Trophoblast cell (in vitro differentiated cells and primary cell): Measurements from ENCODE around the gene PSEN2.

Experiments
- DNase-seq, 2 donors: peaks; one replicate each; pipeline ENCODE4 v3.0.0-alpha.2; 2016
- H2AFZ ChIP-seq: 2 replicates; pipeline ENCODE4 v1.6.1; 2013; ENCODE audit warnings: low read length, moderate library complexity, mild to moderate bottlenecking; ENCODE audit not compliant: insufficient read depth, poor library complexity
- H2AK5ac ChIP-seq: 2 replicates; pipeline ENCODE4 v1.6.1; 2013; ENCODE audit warnings: mild to moderate bottlenecking, low read length
- H2BK120ac ChIP-seq: 2 replicates; pipeline ENCODE4 v1.6.1; 2013; ENCODE audit warnings: low read length, mild to moderate bottlenecking, moderate library complexity; ENCODE audit not compliant: insufficient read depth, poor library complexity
- H2BK12ac ChIP-seq: 2 replicates; pipeline ENCODE4 v1.6.1; 2013; ENCODE audit warnings: mild to moderate bottlenecking, low read length, moderate library complexity
- H2BK5ac ChIP-seq: 2 replicates; pipeline ENCODE4 v1.6.1; 2013; ENCODE audit warnings: low read length, low read depth, moderate library complexity, mild to moderate bottlenecking; ENCODE audit not compliant: poor library complexity
- H3K14ac ChIP-seq: 2 replicates; pipeline ENCODE4 v1.6.1; 2013; ENCODE audit warnings: mild to moderate bottlenecking, low read length
- H3K18ac ChIP-seq: 2 replicates; pipeline ENCODE4 v1.6.1; 2013; ENCODE audit warnings: mild to moderate bottlenecking, low read length
- H3K23ac ChIP-seq: 2 replicates; pipeline ENCODE4 v1.6.1; 2013; ENCODE audit warnings: low read length
- H3K27ac ChIP-seq: 2 replicates; pipeline ENCODE4 v1.5.1; 2013; ENCODE audit warnings: low read depth, mild to moderate bottlenecking, inconsistent platforms, low read length, moderate library complexity
- H3K27me3 ChIP-seq: 2 replicates; pipeline ENCODE4 v1.6.1; 2013; ENCODE audit warnings: inconsistent platforms, mild to moderate bottlenecking, low read length, moderate library complexity; ENCODE audit not compliant: insufficient read depth
- H3K36me3 ChIP-seq, 2 experiments: 1 replicate in 1 of 2; 2 replicates in 1 of 2; pipeline ENCODE4 v1.6.1; 2013; ENCODE audit warnings: low read length in 2 of 2, mild to moderate bottlenecking in 2 of 2, moderate library complexity in 1 of 2; ENCODE audit not compliant: insufficient read depth in 2 of 2, control insufficient read depth in 1 of 2
- H3K4ac ChIP-seq: 2 replicates; pipeline ENCODE4 v1.6.1; 2013; ENCODE audit warnings: low read depth, mild to moderate bottlenecking, low read length, moderate library complexity
- H3K4me1 ChIP-seq, 2 experiments: 1 replicate in 1 of 2; 2 replicates in 1 of 2; pipeline ENCODE4 v1.6.1; 2013; ENCODE audit warnings: low read length in 2 of 2, mild to moderate bottlenecking in 2 of 2, moderate library complexity in 1 of 2; ENCODE audit not compliant: insufficient read depth in 2 of 2, control insufficient read depth in 1 of 2
- H3K4me2 ChIP-seq: 2 replicates; pipeline ENCODE4 v1.6.1; 2013; ENCODE audit warnings: inconsistent platforms, mild to moderate bottlenecking, low read length, moderate library complexity
- H3K4me3 ChIP-seq: 2 replicates; pipeline ENCODE4 v1.5.1; 2013; ENCODE audit warnings: mild to moderate bottlenecking, low read depth, low read length, inconsistent platforms
- H3K79me1 ChIP-seq: one replicate; pipeline ENCODE4 v1.6.1; 2013; ENCODE audit warnings: low read length
- H3K79me2 ChIP-seq: 2 replicates; pipeline ENCODE4 v1.6.1; 2013; ENCODE audit warnings: low read length, mild to moderate bottlenecking; ENCODE audit not compliant: control insufficient read depth, insufficient read depth, poor library complexity
- H3K9ac ChIP-seq: 2 replicates; pipeline ENCODE4 v1.6.1; 2013; ENCODE audit warnings: mild to moderate bottlenecking, low read length
- H3K9me3 ChIP-seq: 2 replicates; pipeline ENCODE4 v1.6.1; 2013; ENCODE audit warnings: low read depth, mild to moderate bottlenecking, control low read depth, inconsistent platforms, low read length; ENCODE audit not compliant: insufficient read depth
- H4K12ac ChIP-seq: 2 replicates; pipeline ENCODE4 v1.6.1; 2013; ENCODE audit warnings: low read depth, mild to moderate bottlenecking, low read length, moderate library complexity
- H4K8ac ChIP-seq: 2 replicates; pipeline ENCODE4 v1.6.1; 2013; ENCODE audit warnings: low read depth, mild to moderate bottlenecking, low read length, moderate library complexity
- H4K91ac ChIP-seq: one replicate; pipeline ENCODE4 v1.6.1; 2013; ENCODE audit warnings: low read depth, mild to moderate bottlenecking, low read length, moderate library complexity
- WGBS: extraction: QIAGEN DNeasy Blood & Tissue Kit; methylation state at CpG from one replicate; pipeline ENCODE4 v1.1.7; 2013; ENCODE audit warnings: missing lambda C conversion rate; ENCODE audit not compliant: insufficient read length, insufficient coverage; ENCODE audit errors: extremely low coverage; 5-methylcytosine and 5-hydroxymethylcytosine counted together

PSEN2 gene

GRCh38 chr1:226902601-226903000 lies 32.2 kb downstream of the PSEN2 start:
- Histone ChIP-seq H3K27me3 (no peaks in the 10 kb centered on the region), H3K4me1 (no peaks in the 10 kb centered on the region), H3K79me2 (no peaks in the 10 kb centered on the region), H4K12ac (no peak overlapping the region), H4K91ac (no peak overlapping the region), H3K9ac (no peak overlapping the region), H3K23ac (no peak overlapping the region), H2BK120ac (no peak overlapping the region), H2AFZ (no peak overlapping the region), H3K4me2 (no peak overlapping the region), H2BK5ac (no peak overlapping the region), H3K18ac (no peak overlapping the region), H3K14ac (no peak overlapping the region), H3K4me3 (peak overlapping the region; percentile 6), H3K36me3 (no peaks in the 10 kb centered on the region), H3K4ac (no peak overlapping the region), H3K9me3 (no peaks in the 10 kb centered on the region), H3K27ac (no peak overlapping the region), H2AK5ac (no peak overlapping the region), H4K8ac (no peak overlapping the region), H3K79me1 (no peaks in the 10 kb centered on the region), H2BK12ac (no peak overlapping the region)
- no peak for DNase-seq
- WGBS, result no CpG with 5 or more reads among the region's 4 CpGs

GRCh38 chr1:226903819-226904716 lies 33.7 kb downstream of the PSEN2 start:
- Histone ChIP-seq H3K23ac (no peak overlapping the region), H3K79me1 (no peaks in the 10 kb centered on the region), H3K27ac (no peak overlapping the region), H3K14ac (no peak overlapping the region), H2BK12ac (no peak overlapping the region), H3K27me3 (no peaks in the 10 kb centered on the region), H3K4me2 (no peak overlapping the region), H2BK5ac (no peak overlapping the region), H3K18ac (no peak overlapping the region), H3K4me1 (no peaks in the 10 kb centered on the region), H3K4me3 (no peak overlapping the region), H4K12ac (no peak overlapping the region), H3K36me3 (no peaks in the 10 kb centered on the region), H3K9ac (no peak overlapping the region), H4K91ac (no peak overlapping the region), H2AFZ (no peak overlapping the region), H2AK5ac (no peak overlapping the region), H2BK120ac (no peak overlapping the region), H3K4ac (no peak overlapping the region), H4K8ac (no peak overlapping the region), H3K79me2 (no peaks in the 10 kb centered on the region), H3K9me3 (no peaks in the 10 kb centered on the region)
- WGBS, result no CpG with 5 or more reads among the region's 12 CpGs
- DNase-seq, result no peak

GRCh38 chr1:226904772-226905171 lies 34.4 kb downstream of the PSEN2 start:
- H3K4me3 ChIP-seq, result no peak overlapping the region
- H2BK120ac ChIP-seq, result no peak overlapping the region
- no peaks in the 10 kb centered on the region for H3K36me3 ChIP-seq
- no peak overlapping the region for H4K12ac ChIP-seq
- no peaks in the 10 kb centered on the region for H3K4me1 ChIP-seq
- no peak overlapping the region for H3K27ac ChIP-seq
- H2BK12ac ChIP-seq, result no peak overlapping the region
- no CpG with 5 or more reads among the region's 3 CpGs for WGBS
- H3K9me3 ChIP-seq, result no peaks in the 10 kb centered on the region
- H3K23ac ChIP-seq, result no peak overlapping the region
- H3K9ac ChIP-seq, result no peak overlapping the region
- H3K79me2 ChIP-seq, result no peaks in the 10 kb centered on the region
- H3K4me2 ChIP-seq, result no peak overlapping the region
- no peak overlapping the region for H2AK5ac ChIP-seq
- no peak overlapping the region for H3K18ac ChIP-seq
- H2BK5ac ChIP-seq, result no peak overlapping the region
- H4K91ac ChIP-seq, result no peak overlapping the region
- H4K8ac ChIP-seq, result no peak overlapping the region
- no peak overlapping the region for H2AFZ ChIP-seq
- DNase-seq, result no peak
- no peak overlapping the region for H3K14ac ChIP-seq
- H3K4ac ChIP-seq, result no peak overlapping the region
- H3K27me3 ChIP-seq, result no peaks in the 10 kb centered on the region
- no peaks in the 10 kb centered on the region for H3K79me1 ChIP-seq

- Histone ChIP-seq H4K12ac (no peak overlapping the region), H3K4me3 (no peak overlapping the region), H3K27me3 (no peaks in the 10 kb centered on the region), H2BK120ac (no peak overlapping the region), H3K36me3 (no peaks in the 10 kb centered on the region), H3K79me1 (no peaks in the 10 kb centered on the region), H2AFZ (no peak overlapping the region), H2AK5ac (no peak overlapping the region), H3K9me3 (no peaks in the 10 kb centered on the region), H3K4me2 (no peak overlapping the region), H4K91ac (no peak overlapping the region), H3K4ac (no peak overlapping the region), H3K4me1 (no peaks in the 10 kb centered on the region), H3K27ac (no peak overlapping the region), H4K8ac (no peak overlapping the region), H2BK12ac (no peak overlapping the region), H3K18ac (no peak overlapping the region), H3K14ac (no peak overlapping the region), H3K79me2 (no peaks in the 10 kb centered on the region), H3K9ac (no peak overlapping the region), H2BK5ac (no peak overlapping the region), H3K23ac (no peak overlapping the region)
- WGBS, result no CpG with 5 or more reads among the region's 10 CpGs
- DNase-seq, result no peak
Measured at GRCh38 chr1:226908419-226908818, 38.0 kb downstream of the PSEN2 start.
